ENCODE data around the gene HOXD8. TPM values are rescaled to one million over a fixed set of nuclear protein-coding genes. Genes with fewer than 3 reads are reported as not detected.

The HOXD8 gene
- total RNA-seq, 1 donor from 2014 or later, result not detected

- Mint-ChIP-seq H3K27ac (no peak overlapping the region), H3K36me3 (ENCODE audit: low read depth) (no peaks in the 10 kb centered on the region), H3K27me3 (peaks cover 73% of the 10 kb centered on the region), H3K4me3 (no peak overlapping the region), H3K4me1 (peaks cover 6% of the 10 kb centered on the region), H3K9me3 (no peaks in the 10 kb centered on the region)
- intact Hi-C loops (cut with micrococcal nuclease), result no loop called here
- CTCF ChIA-PET, result no interaction called here
- POLR2A ChIA-PET, result interaction anchor here (0.5 kb wide), 1 partner anchor 857 kb away, joined by 3 read pairs; no protein-coding TSS in a partner anchor
- ATAC-seq (ENCODE audit: low read depth), result no peak
- TF ChIP-seq, protein P1, sequence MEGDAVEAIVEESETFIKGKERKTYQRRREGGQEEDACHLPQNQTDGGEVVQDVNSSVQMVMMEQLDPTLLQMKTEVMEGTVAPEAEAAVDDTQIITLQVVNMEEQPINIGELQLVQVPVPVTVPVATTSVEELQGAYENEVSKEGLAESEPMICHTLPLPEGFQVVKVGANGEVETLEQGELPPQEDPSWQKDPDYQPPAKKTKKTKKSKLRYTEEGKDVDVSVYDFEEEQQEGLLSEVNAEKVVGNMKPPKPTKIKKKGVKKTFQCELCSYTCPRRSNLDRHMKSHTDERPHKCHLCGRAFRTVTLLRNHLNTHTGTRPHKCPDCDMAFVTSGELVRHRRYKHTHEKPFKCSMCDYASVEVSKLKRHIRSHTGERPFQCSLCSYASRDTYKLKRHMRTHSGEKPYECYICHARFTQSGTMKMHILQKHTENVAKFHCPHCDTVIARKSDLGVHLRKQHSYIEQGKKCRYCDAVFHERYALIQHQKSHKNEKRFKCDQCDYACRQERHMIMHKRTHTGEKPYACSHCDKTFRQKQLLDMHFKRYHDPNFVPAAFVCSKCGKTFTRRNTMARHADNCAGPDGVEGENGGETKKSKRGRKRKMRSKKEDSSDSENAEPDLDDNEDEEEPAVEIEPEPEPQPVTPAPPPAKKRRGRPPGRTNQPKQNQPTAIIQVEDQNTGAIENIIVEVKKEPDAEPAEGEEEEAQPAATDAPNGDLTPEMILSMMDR (IDR thresholded peaks at IDR 0.05), result no peak
- DNase-seq, result no peak
Observed at GRCh38 chr2:176114120-176114929, 15.2 kb upstream of the HOXD8 start.

DNA sequence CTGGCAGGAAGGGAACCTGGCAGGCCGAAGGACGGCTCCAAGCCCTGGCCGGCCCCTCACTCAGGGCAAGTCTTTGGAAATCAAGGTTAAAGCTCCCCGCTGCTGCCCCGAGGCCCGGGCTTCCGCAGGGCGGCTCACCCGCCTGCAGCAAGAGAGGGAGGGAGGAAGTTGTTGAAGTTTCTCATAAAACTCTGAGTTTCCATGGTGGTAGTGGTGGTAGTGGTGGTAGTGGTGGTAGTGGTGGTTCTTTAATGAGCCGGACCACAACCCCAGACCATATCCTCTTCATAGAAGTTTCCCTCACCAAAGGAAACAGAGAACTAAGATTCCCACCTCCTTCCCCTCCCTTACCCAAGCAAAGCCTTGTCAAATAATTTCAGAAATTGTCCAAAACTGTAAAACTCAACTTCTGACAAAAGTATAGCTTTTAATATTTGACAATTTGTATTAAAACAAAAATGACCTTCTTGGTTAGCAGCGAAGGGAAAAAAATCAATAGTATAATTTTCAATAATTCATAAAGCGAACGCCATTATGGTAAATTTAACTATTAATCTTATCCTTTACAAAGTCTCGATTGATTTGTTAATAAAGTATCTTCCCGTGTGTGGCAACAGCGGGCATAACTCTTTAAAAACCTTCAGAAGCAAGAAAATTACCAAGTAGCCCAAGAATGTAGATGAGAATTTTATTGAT, 14.4 kb upstream of the HOXD8 start:
- peaks cover 74% of the 10 kb centered on the region for H3K27me3 Mint-ChIP-seq
- peaks cover 6% of the 10 kb centered on the region for H3K4me1 Mint-ChIP-seq
- TF ChIP-seq, protein P1 (IDR thresholded peaks at IDR 0.05), result no peak
- DNase-seq (no peak), ATAC-seq (ENCODE audit: low read depth) (no peak)
- H3K27ac Mint-ChIP-seq, result no peak overlapping the region
- intact Hi-C loops (cut with micrococcal nuclease), result no loop called here
- ChIA-PET CTCF (no interaction called here), POLR2A (interaction anchor here (0.5 kb wide), 1 partner anchor 858 kb away, joined by 3 read pairs; no protein-coding TSS in a partner anchor)
- no peak overlapping the region for H3K4me3 Mint-ChIP-seq
- no peaks in the 10 kb centered on the region for H3K9me3 Mint-ChIP-seq
- H3K36me3 Mint-ChIP-seq (ENCODE audit: low read depth), result no peaks in the 10 kb centered on the region

GRCh38 chr2:176115883-176116813, 13.4 kb upstream of the HOXD8 start, which contains the start of gene HOXD10:
TSS of gene HOXD10 (plus strand) at chr2:176116778. CDS start at chr2:176116834, 56 bp downstream.
- intact Hi-C loops (cut with micrococcal nuclease), result no loop called here
- CTCF ChIA-PET, result no interaction called here
- peaks cover 75% of the 10 kb centered on the region for H3K27me3 Mint-ChIP-seq
- H3K4me3 Mint-ChIP-seq, result no peak within 1 kb of the TSS
- no peaks in the 10 kb centered on the region for H3K9me3 Mint-ChIP-seq
- DNase-seq, result no peak
- TF ChIP-seq, protein P1 (IDR thresholded peaks at IDR 0.05), result no peak
- H3K27ac Mint-ChIP-seq, result no peak within 1 kb of the TSS
- no peak for ATAC-seq (ENCODE audit: low read depth)
- no peaks in the 10 kb centered on the region for H3K36me3 Mint-ChIP-seq (ENCODE audit: low read depth)
- peaks cover 4% of the 10 kb centered on the region for H3K4me1 Mint-ChIP-seq
- POLR2A ChIA-PET, result no interaction called here

DNA sequence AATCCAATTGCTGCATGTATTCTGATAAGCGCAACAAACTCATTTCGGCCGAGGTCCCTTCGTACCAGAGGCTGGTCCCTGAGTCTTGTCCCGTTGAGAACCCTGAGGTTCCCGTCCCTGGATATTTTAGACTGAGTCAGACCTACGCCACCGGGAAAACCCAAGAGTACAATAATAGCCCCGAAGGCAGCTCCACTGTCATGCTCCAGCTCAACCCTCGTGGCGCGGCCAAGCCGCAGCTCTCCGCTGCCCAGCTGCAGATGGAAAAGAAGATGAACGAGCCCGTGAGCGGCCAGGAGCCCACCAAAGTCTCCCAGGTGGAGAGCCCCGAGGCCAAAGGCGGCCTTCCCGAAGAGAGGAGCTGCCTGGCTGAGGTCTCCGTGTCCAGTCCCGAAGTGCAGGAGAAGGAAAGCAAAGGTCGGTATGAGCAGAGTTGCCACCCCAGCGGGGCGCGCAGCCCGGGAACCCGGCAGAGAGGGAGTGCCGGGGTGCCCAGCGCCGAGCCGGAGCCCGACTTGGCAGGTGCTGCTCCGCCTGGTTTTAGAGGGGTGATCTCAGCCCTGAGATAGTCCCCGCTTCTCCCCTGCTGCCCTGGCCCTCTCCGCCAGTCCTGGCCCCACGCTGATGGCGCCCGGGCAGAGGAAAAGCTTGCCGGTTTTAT, 12.2 kb upstream of the HOXD8 start:
- Mint-ChIP-seq H3K9me3 (no peaks in the 10 kb centered on the region), H3K27me3 (peaks cover 68% of the 10 kb centered on the region), H3K27ac (no peak overlapping the region), H3K36me3 (ENCODE audit: low read depth) (no peaks in the 10 kb centered on the region), H3K4me1 (peaks cover 3% of the 10 kb centered on the region), H3K4me3 (no peak overlapping the region)
- CTCF ChIA-PET, result no interaction called here
- TF ChIP-seq, protein P1 (IDR thresholded peaks at IDR 0.05), result no peak
- intact Hi-C loops (cut with micrococcal nuclease), result no loop called here
- DNase-seq (no peak), ATAC-seq (ENCODE audit: low read depth) (no peak)
- POLR2A ChIA-PET, result interaction anchor here (0.6 kb wide), 1 partner anchor 1160 kb away, joined by 8 read pairs; no protein-coding TSS in a partner anchor
